Measurements from ENCODE around the gene MYH7. TPM values are rescaled to one million over a fixed set of nuclear protein-coding genes. Genes with fewer than 3 reads are reported as not detected.

The MYH7 gene
- total RNA-seq, 1 experiment from 2014 or later = not detected

GRCh38 chr14:23406725-23407355, 28.6 kb downstream of the MYH7 start (continued):
- TF ChIP-seq ZNF281 (CRISPR knock-in tag; IDR thresholded peaks at IDR 0.05) (no peak), FOXP4 (CRISPR knock-in tag; IDR thresholded peaks at IDR 0.05) (no peak), ZNF425 (CRISPR knock-in tag; conservative IDR thresholded peaks at IDR 0.05) (no peak), GABPB1 (CRISPR knock-in tag; IDR thresholded peaks at IDR 0.05) (no peak), NR2C2 (CRISPR knock-in tag; IDR thresholded peaks at IDR 0.05) (no peak), MXD4 (CRISPR knock-in tag; IDR thresholded peaks at IDR 0.05; ENCODE audit: borderline replicate concordance) (no peak), IRF1 (CRISPR knock-in tag; IDR thresholded peaks at IDR 0.05) (no peak), ARID4B (CRISPR knock-in tag; IDR thresholded peaks at IDR 0.05; ENCODE audit: borderline replicate concordance) (no peak), KAT7 (CRISPR knock-in tag; IDR thresholded peaks at IDR 0.05; ENCODE audit: borderline replicate concordance) (no peak), EMX1 (CRISPR knock-in tag; IDR thresholded peaks at IDR 0.05) (no peak)

- POLR2A ChIA-PET = no interaction called here
- Mint-ChIP-seq H3K36me3 (no peaks in the 10 kb centered on the region), H3K27ac (no peak overlapping the region), H3K27me3 (ENCODE audit: low read depth) (peaks cover 37% of the 10 kb centered on the region), H3K4me1 (peaks cover 2% of the 10 kb centered on the region; the same call in 1 of the 2 replicates), H3K9me3 (no peaks in the 10 kb centered on the region), H3K4me3 (no peak overlapping the region)
- DNase-seq (ENCODE audit: low spot score) (no peak), ATAC-seq (no peak)
- CTCF ChIA-PET = no interaction called here
- TF ChIP-seq E2F4 (CRISPR knock-in tag; IDR thresholded peaks at IDR 0.05; ENCODE audit: borderline replicate concordance, low read depth) (no peak), JAZF1 (CRISPR knock-in tag; IDR thresholded peaks at IDR 0.05) (no peak), AR (CRISPR knock-in tag; IDR thresholded peaks at IDR 0.05) (no peak)
Measured at GRCh38 chr14:23406244-23406643, 29.2 kb downstream of the MYH7 start.

All from WTC11 (cell line).